K562 (cell line): Measurements from ENCODE around the gene NDUFB10. TPM values are rescaled to one million over a fixed set of nuclear protein-coding genes. Genes with fewer than 3 reads are reported as not detected.

Source experiments
- ATAC-seq: fragments of 200-7000 bp; cut with Tn5 transposase; 3 replicates; pipeline ENCODE4 v1.9.1; 2020; ENCODE audit warnings: moderate library complexity
- BruUV-seq: library from RNA; stranded (reverse); fragments of 400-500 nt; replicated peaks from 2 replicates; lab custom pipeline; 2021; lab: Mats Ljungman, UMichigan
- CTCF ChIA-PET: fragments of 300-600 bp; formaldehyde crosslinking; extraction: SDS; loops from one replicate; lab custom pipeline; 2021; ENCODE audit warnings: low intra/inter-chr PET ratio; lab: Yijun Ruan, JAX
- POLR2A ChIA-PET: fragments of 300-600, 350-650 bp; sonication (Branson Sonifier 250); formaldehyde crosslinking; extraction: SDS; loops from one replicate; lab custom pipeline; 2021; ENCODE audit warnings: antibody characterized with exemption, inconsistent platforms; lab: Yijun Ruan, JAX
- DNase-seq, 4 experiments: peaks; one replicate each; pipeline versions ENCODE4 v3.0.0 to v3.0.0-alpha.2; 2011 to 2018; ENCODE audit warnings: low spot score in 3 of 4, mixed read lengths in 3 of 4; ENCODE audit errors: extremely low read depth in 1 of 4
- FAIRE-seq: peaks from 2 replicates; lab custom pipeline; 2011; peaks lifted over from hg19 to GRCh38; lab: Jason Lieb, UNC
- H2AFZ ChIP-seq: 2 replicates; pipeline ENCODE4 v1.6.0; 2011; ENCODE audit warnings: low read depth, low read length, control low read depth, inconsistent platforms
- H3K27ac ChIP-seq: fragments of 200-600 bp; 3 replicates; pipeline ENCODE4 v1.8.0; 2011; ENCODE audit warnings: low read depth, mild to moderate bottlenecking, control low read depth, inconsistent platforms, low read length, moderate library complexity, mixed read lengths; ENCODE audit errors: extremely low read depth
- H3K27me3 ChIP-seq, 2 experiments: fragments of 300-600 bp in 1 of 2; 2 replicates in 1 of 2; 3 replicates in 1 of 2; pipeline versions ENCODE4 v1.6.0 to v1.8.0; 2011; ENCODE audit warnings: inconsistent platforms in 2 of 2, low read length in 2 of 2, mild to moderate bottlenecking in 1 of 2, mixed read lengths in 1 of 2, moderate library complexity in 1 of 2; ENCODE audit not compliant: control insufficient read depth in 2 of 2, insufficient read depth in 2 of 2
- H3K36me3 ChIP-seq: fragments of 300-600 bp; 3 replicates; pipeline ENCODE4 v1.8.0; 2011; ENCODE audit warnings: mild to moderate bottlenecking, low read length, inconsistent platforms; ENCODE audit not compliant: control insufficient read depth, insufficient read depth
- H3K4me1 ChIP-seq, 2 experiments: fragments of 200-600 bp in 1 of 2; replicated peaks in 1 of 2; 2 replicates in 1 of 2; 3 replicates in 1 of 2; pipeline versions ENCODE4 v1.5.1 to v1.8.0; 2011; ENCODE audit warnings: inconsistent platforms in 2 of 2, low read length in 2 of 2, mild to moderate bottlenecking in 1 of 2, mixed read lengths in 1 of 2, moderate library complexity in 1 of 2; ENCODE audit not compliant: control insufficient read depth in 2 of 2, insufficient read depth in 2 of 2
- H3K4me2 ChIP-seq: 2 replicates; pipeline ENCODE4 v1.6.1; 2011; ENCODE audit warnings: low read length, control low read depth, inconsistent platforms, mixed read lengths; ENCODE audit not compliant: insufficient read depth
- H3K4me3 ChIP-seq: fragments of 200-600 bp; sonication (generic), shearing (Covaris generic); 2 replicates; pipeline ENCODE4 v1.5.1; 2016; ENCODE audit warnings: control low read depth, inconsistent platforms
- H3K79me2 ChIP-seq: fragments of 200-600 bp; 3 replicates; pipeline ENCODE4 v1.8.0; 2011; ENCODE audit warnings: low read length, inconsistent platforms; ENCODE audit not compliant: control insufficient read depth, insufficient read depth
- H3K9ac ChIP-seq, 2 experiments: 2 replicates each; pipeline versions ENCODE4 v1.6.0 to v1.6.1; 2011; ENCODE audit warnings: low read depth in 2 of 2, low read length in 2 of 2, control low read depth in 1 of 2, inconsistent platforms in 1 of 2, mild to moderate bottlenecking in 1 of 2, mixed read lengths in 1 of 2; ENCODE audit not compliant: insufficient read depth in 1 of 2
- H3K9me1 ChIP-seq: one replicate; pipeline ENCODE4 v1.6.0; 2011; ENCODE audit warnings: inconsistent platforms, mild to moderate bottlenecking, low read length, moderate library complexity; ENCODE audit not compliant: control insufficient read depth, insufficient read depth
- H3K9me3 ChIP-seq: replicated peaks from 2 replicates; pipeline ENCODE4 v1.5.1; 2011; ENCODE audit warnings: low read depth, low read length, inconsistent platforms; ENCODE audit not compliant: control insufficient read depth, insufficient read depth
- H4K20me1 ChIP-seq: replicated peaks from 2 replicates; pipeline ENCODE4 v1.6.1; 2011; ENCODE audit warnings: low read length, inconsistent platforms, mixed read lengths; ENCODE audit not compliant: control insufficient read depth, insufficient read depth
- BCOR ChIP-seq: fragments of 450-650 bp; IDR thresholded peaks from 2 replicates; pipeline ENCODE4 v1.6.1; 2016
- HDAC2 ChIP-seq: fragments of 450-650 bp; IDR thresholded peaks from 2 replicates; pipeline ENCODE4 v1.6.1; 2016; ENCODE audit warnings: mild to moderate bottlenecking
- HMGXB4 ChIP-seq: sonication (generic); formaldehyde crosslinking; IDR thresholded peaks from 2 replicates; pipeline ENCODE4 v1.8.1; 2023; ENCODE audit warnings: mild to moderate bottlenecking, missing genetic modification reagents
- KDM1A ChIP-seq, 2 experiments: fragments of 450-650 bp; IDR thresholded peaks; 2 replicates each; pipeline ENCODE4 v1.6.1; 2016; ENCODE audit warnings: mild to moderate bottlenecking in 2 of 2
- NBN ChIP-seq: fragments of 450-650 bp; IDR thresholded peaks from 2 replicates; pipeline ENCODE4 v1.6.1; 2016; ENCODE audit warnings: low read depth, mild to moderate bottlenecking
- ZBTB1 ChIP-seq: sonication (generic); formaldehyde crosslinking; IDR thresholded peaks from 2 replicates; pipeline ENCODE4 v1.8.1; 2023; ENCODE audit warnings: missing genetic modification reagents, low read depth, mild to moderate bottlenecking, borderline replicate concordance
- ZFP36 ChIP-seq: fragments of 150-350 bp; IDR thresholded peaks from 2 replicates; pipeline ENCODE4 v1.6.1; 2018; ENCODE audit warnings: low read length, low read depth; ENCODE audit not compliant: partially characterized antibody
- ZNF436 ChIP-seq: fragments of 250-450, 450-650 bp; sonication (Bioruptor Pico); formaldehyde crosslinking; IDR thresholded peaks from 2 replicates; pipeline ENCODE4 v1.7.0; 2020; ENCODE audit warnings: mild to moderate bottlenecking
- ZNF717 ChIP-seq: fragments of 250-450 bp; sonication (Bioruptor Pico); IDR thresholded peaks from 2 replicates; pipeline ENCODE4 v1.5.0; 2021
- whole genome bisulfite sequencing: fragments of 100-300 bp; shearing (Covaris generic); methylation state at CpG from one replicate; pipeline ENCODE4 v1.1.6; 2016; ENCODE audit warnings: low coverage, mixed read lengths; ENCODE audit not compliant: insufficient coverage; ENCODE audit errors: missing lambda C conversion rate; 5-methylcytosine and 5-hydroxymethylcytosine counted together
- in situ Hi-C: fragments of 300-500 bp; cut with MboI; formaldehyde crosslinking; loops from 4 replicates; pipeline ENCODE4 v1.15.0; 2018; ENCODE audit warnings: inconsistent platforms, mixed read lengths
- intact Hi-C: fragments of 100-400 bp; cut with micrococcal nuclease; formaldehyde crosslinking; loops from 2 replicates; pipeline ENCODE4 v1.14.2; 2022
- polyA plus RNA-seq, 8 experiments: library from polyadenylated mRNA; depleted of rRNA in 4 of 8; stranded (reverse) in 5 of 8; unstranded in 3 of 8; fragments of >200 nt; fragmentation: Nextera tagmentation in 2 of 8; fragmentation: Illumina TruSeq in 1 of 8; extraction: Ambion mirVana in 2 of 8; extraction: Trizol in 1 of 8; gene quantifications; 2 replicates each; pipeline versions ENCODE4 v1.2.1 to v1.2.3, GENCODE V29; 2011 to 2014; ENCODE audit warnings: inconsistent platforms in 1 of 8, missing spikeins in 1 of 8
- total RNA-seq, 7 experiments: library from RNA; depleted of rRNA in 6 of 7; stranded (reverse); fragments of >200 nt in 6 of 7; fragmentation: Illumina TruSeq in 2 of 7; extraction: Trizol in 2 of 7; gene quantifications; 2 replicates each; pipeline versions ENCODE4 v1.2.1 to v1.2.3, GENCODE V29; 2011 to 2021; ENCODE audit warnings: low replicate concordance in 1 of 7
- TF ChIP-seq, protein P1 (sequence below): fragments of 250-450 bp; sonication (Bioruptor Pico); IDR thresholded peaks from 2 replicates; pipeline ENCODE4 v1.9.0; 2021; ENCODE audit warnings: mild to moderate bottlenecking
- TF ChIP-seq, protein P2 (sequence below): fragments of 450-650 bp; formaldehyde crosslinking; IDR thresholded peaks from 2 replicates; pipeline ENCODE4 v1.4.0; 2022; ENCODE audit warnings: mild to moderate bottlenecking, moderate library complexity

NDUFB10 gene
- total and polyA plus RNA-seq, 9 of the 15 experiments (the other 6 are each of a cell fraction or from before 2014, with no cell fraction given): 69.3 to 527 (median 161) TPM

DNA sequence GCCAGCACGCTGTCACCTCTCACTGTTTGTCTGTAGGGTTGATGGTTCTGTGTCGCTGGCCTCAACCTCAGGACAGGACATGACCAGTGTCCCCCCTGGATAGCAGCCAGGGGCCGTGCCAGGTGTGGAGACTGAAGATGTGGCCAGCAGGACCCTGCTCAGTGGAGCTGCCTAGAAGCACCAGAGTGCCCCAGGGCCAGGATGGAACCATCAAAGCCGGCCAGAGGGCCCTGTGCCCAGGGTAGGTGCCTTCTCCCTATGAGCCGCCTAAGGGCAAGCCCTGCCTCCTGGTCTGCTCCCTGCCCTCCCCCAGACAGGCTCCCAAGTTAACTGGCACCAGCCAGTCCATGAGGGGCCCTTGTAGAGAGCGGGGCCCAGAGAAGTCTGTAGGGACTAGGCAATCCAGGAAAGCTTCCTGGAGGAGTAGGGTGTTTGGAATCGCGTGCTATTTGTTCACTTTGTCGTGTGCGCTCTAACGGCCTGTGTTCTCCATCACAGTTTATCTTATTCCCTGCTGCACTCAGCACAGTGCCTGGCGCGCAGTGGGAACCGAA, 546 bp upstream of the NDUFB10 start:
- H2AFZ ChIP-seq: peak overlapping the region; percentile 96
- in situ Hi-C loops (no loop called here), intact Hi-C loops (no loop called here)
- ATAC-seq (no peak), DNase-seq (no peak), FAIRE-seq (peak; percentile 35)
- H3K4me2 ChIP-seq: peak overlapping the region; percentile 100
- H3K36me3 ChIP-seq: peaks cover 34% of the 10 kb centered on the region
- CTCF ChIA-PET: interaction anchor here (0.6 kb wide), 1 partner anchor 98 kb away, joined by 3 read pairs; no protein-coding TSS in a partner anchor
- peaks cover 45% of the 10 kb centered on the region for H3K79me2 ChIP-seq
- peak overlapping the region; percentile 65 for H3K4me3 ChIP-seq
- peak overlapping the region; percentile 75 to 94 for H3K9ac ChIP-seq
- peaks cover 31% of the 10 kb centered on the region for H4K20me1 ChIP-seq
- no TSS peak for BruUV-seq
- 39% methylated on average over 13 of the region's 14 CpGs for WGBS
- H3K4me1 ChIP-seq: peaks cover 8 to 52% of the 10 kb centered on the region in 2 experiments; a peak in 4 of 5 replicates
- TF ChIP-seq NBN: 0 out of 2 replicates have a peak, but pooled peaks have one; percentile 24
- TF ChIP-seq HDAC2: peak; percentile 24; the same call in 1 of the 2 replicates
- peak; percentile 91 for TF ChIP-seq BCOR
- TF ChIP-seq ZNF436 (CRISPR knock-in tag): peak; percentile 77
- no peak for TF ChIP-seq ZBTB1
- TF ChIP-seq, protein P1, sequence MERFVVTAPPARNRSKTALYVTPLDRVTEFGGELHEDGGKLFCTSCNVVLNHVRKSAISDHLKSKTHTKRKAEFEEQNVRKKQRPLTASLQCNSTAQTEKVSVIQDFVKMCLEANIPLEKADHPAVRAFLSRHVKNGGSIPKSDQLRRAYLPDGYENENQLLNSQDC (CRISPR knock-in tag): no peak
- peak; percentile 96 for TF ChIP-seq ZFP36
- TF ChIP-seq HMGXB4 (CRISPR knock-in tag): 0 out of 2 replicates have a peak, but pooled peaks have one; percentile 21
- TF ChIP-seq KDM1A (IDR thresholded peaks at IDR 0.05): peak; percentile 42 to 62; a peak in 2 of 4 replicates
- TF ChIP-seq ZNF717 (CRISPR knock-in tag): no peak
- TF ChIP-seq, protein P2, sequence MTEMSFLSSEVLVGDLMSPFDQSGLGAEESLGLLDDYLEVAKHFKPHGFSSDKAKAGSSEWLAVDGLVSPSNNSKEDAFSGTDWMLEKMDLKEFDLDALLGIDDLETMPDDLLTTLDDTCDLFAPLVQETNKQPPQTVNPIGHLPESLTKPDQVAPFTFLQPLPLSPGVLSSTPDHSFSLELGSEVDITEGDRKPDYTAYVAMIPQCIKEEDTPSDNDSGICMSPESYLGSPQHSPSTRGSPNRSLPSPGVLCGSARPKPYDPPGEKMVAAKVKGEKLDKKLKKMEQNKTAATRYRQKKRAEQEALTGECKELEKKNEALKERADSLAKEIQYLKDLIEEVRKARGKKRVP (CRISPR knock-in tag): no peak
- POLR2A ChIA-PET: no interaction called here
- no peaks in the 10 kb centered on the region for H3K27me3 ChIP-seq
- H3K27ac ChIP-seq: peak overlapping the region; percentile 58; the same call in 2 of the 3 replicates
- no peaks in the 10 kb centered on the region for H3K9me1 ChIP-seq
- no peaks in the 10 kb centered on the region for H3K9me3 ChIP-seq
